ENCODE measurements around the gene FSTL4.

Gene FSTL4

GRCh38 chr5:133610489-133611356 lies 1.6 kb downstream of the FSTL4 start:
- DNase-seq = no peak

- DNase-seq = no peak
These were observed 4.9 kb downstream of the FSTL4 start for GRCh38 chr5:133607451-133607850.

GRCh38 chr5:133606835-133607234 lies 5.5 kb downstream of the FSTL4 start:
- no peak for DNase-seq

GRCh38 chr5:133605323-133605722 lies 7.0 kb downstream of the FSTL4 start:
- DNase-seq = no peak

- no peak for DNase-seq
These were observed 8.6 kb downstream of the FSTL4 start for GRCh38 chr5:133603711-133604110.

- no peak for DNase-seq
These were observed 9.4 kb downstream of the FSTL4 start for GRCh38 chr5:133602835-133603380.

- no peak for DNase-seq
These were observed 12.7 kb downstream of the FSTL4 start for GRCh38 chr5:133599600-133599999.

- no peak for DNase-seq
These were observed 13.3 kb downstream of the FSTL4 start for GRCh38 chr5:133599044-133599443.

DNA sequence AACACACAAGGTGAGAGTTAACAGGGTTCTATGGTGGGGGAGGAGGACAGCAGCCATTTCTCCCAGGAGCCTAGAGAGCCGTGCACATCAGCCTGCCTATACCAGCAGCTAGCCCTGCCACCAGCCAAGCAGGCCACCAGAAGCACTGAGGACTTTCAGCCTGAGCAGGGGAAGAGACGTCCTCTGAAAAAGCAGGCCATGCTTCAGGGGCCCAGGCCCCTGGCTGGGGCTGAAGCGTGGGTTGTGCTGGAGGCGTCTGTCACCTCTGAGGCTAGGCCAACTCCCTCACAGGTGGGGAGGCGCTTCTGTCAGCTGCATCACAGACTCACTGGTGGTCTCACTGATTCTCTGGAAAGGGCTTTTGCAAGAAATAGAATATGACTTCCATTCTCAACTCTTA lies 16.3 kb downstream of the FSTL4 start:
- no peak for DNase-seq

DNA sequence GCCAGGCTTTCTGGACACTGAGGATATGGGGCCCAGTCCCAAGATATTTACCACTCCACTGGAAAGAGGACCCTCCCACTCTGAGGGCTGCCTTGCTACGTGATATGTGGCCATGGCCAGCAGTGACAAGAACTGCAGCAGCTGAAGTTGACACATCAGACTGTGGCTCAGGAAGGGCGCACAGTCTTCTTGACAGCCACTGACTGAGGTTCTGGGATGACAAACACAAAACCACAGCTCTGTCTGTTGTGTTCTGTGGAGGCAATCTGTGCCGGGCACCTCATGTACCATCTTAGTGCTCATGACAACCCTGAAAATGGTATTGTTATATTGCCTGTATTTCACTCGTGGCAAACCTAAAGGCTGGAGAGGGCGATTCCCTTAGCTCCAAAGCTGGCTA lies 16.9 kb downstream of the FSTL4 start:
- no peak for DNase-seq

- no peak for DNase-seq
These were observed 23.1 kb downstream of the FSTL4 start for GRCh38 chr5:133589286-133589685.

- DNase-seq = no peak
These were observed 29.4 kb downstream of the FSTL4 start for GRCh38 chr5:133582971-133583370.

DNA sequence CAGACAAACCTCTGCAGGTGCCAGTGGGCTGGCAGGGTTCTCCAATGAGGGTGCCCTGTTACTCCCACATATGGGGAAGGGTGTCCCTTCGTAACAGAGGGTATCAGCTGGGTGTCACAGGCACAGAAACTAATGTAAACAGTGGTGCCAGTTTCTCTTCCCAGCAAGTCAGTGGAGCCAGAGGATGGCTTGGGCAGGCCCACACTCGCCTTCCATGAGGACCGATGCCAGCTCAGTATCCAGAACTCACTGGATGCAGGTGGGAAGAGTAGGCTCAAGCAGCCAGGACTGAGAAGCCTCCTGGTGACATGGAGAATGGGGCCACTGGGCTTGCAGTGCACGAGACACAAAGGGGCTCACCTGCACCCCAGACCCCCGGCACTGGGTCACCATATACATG lies 30.4 kb downstream of the FSTL4 start:
- DNase-seq = no peak

DNA sequence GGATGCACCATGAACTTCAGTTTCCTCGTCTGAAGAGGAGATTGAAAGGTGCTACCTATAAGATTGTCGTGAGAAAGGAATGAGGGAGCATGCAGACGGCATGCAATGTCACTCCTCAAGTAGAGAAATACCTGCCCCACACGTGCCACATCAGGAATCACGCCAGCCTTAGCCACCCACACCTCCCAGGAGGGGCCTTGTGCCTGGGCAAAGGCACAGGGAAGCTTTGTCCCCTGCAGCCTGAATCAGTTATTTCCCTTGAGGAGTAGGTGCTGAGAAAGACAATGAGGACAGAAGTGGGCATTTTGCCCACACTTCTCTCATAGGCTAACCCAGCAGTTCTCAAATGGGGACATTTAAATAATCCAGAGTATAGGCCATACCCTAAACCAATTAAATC lies 31.0 kb downstream of the FSTL4 start:
- no peak for DNase-seq

DNA sequence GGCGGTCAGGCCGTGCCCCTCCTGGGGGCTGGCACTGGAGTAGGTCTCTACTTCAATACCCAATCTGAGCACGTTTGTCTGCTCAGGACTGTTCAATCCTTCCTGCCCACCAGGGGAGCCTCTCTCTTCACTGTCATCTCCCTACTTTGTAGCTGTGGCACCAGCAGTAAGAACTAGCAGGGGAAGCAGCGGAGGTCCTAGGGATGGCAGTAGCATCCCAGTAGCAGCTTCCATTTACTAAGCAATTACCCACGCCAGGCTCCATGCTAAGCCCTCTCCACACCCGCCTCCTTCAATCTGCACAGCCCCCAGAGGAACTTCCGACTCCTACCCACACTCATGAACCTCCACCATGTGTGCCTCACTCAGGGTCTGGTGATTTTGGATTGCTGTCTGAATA lies 31.7 kb downstream of the FSTL4 start:
- DNase-seq = no peak

DNA sequence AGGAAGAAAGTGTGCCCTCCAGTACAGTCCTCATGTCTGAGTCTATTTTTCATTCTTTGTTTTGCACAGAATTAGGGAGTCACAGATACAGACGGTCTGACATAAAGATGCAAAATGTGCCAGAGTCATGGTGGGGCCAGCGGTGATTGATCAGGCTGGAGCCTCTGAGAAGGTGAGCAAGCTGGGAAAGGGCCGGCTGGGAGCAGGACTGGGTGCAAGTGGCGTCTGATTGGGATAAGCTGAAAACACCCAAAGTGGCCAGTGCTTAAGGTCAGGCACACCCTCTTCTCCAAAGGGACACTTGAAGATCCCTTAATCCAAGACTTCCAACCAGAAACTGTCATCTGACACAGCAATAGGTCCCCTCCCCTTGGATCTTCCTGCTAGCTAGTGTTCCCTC lies 32.6 kb downstream of the FSTL4 start:
- DNase-seq = no peak

- DNase-seq = no peak
These were observed 43.0 kb downstream of the FSTL4 start for GRCh38 chr5:133569347-133569746.

GRCh38 chr5:133565993-133566392 lies 46.3 kb downstream of the FSTL4 start:
- no peak for DNase-seq

DNA sequence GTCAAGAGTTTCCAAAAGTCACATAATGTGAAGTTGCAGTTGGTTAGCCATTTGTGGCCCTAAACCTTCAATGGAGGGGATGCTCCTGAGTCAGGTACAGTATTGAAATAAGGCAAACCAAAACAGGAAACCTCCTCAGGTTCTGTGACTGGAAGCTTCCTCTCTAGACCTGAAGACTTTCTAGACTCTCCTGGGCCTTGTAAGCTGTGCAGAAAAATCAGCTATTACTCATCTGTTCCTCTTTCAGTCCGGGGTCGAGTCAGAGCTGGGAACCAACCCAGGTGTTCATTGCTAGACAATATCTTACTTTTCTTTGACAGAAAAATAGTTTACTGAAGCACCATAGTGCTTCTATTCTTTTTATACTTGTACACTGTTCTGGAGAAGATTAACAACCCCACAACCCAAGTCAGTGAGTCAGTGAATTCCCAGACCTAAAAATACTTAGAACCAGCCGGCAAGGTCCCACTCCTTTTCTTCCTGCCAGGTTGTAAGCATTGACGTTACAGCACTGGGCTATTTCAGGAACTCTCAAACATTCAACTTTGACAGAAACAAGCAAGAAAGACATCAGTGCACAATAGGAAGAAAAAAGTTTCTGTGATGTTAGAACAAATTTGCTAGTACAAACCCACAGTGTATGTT lies 47.3 kb downstream of the FSTL4 start:
- DNase-seq = no peak

- no peak for DNase-seq
These were observed 49.8 kb downstream of the FSTL4 start for GRCh38 chr5:133562554-133562953.

DNA sequence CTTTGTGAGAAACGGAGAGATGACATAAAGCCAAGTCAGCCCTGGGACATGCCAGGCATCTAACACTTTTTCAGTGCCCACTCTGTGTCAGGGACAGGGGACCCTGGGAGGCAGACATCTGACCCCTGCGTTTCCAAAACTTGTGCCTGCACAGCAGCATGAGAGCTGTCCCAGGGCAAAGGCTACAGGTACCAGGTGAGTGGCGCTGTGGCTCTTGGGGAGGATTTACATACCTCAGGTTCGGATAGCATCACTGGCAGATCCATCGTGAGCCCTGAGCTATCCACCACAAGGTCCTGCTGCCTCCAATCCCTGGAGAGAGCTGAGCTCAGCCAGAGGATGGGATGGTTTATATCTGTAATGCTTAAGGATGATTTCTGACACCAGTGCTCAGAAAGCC lies 52.4 kb downstream of the FSTL4 start:
- DNase-seq = no peak

GRCh38 chr5:133556551-133556950 lies 55.8 kb downstream of the FSTL4 start:
- DNase-seq = no peak

- DNase-seq = no peak
These were observed 58.1 kb downstream of the FSTL4 start for GRCh38 chr5:133554279-133554678.

- DNase-seq = no peak
These were observed 59.3 kb downstream of the FSTL4 start for GRCh38 chr5:133552925-133553525.

Data from NCI-H1436 treated with DMSO at 0.1 percent for 48 hours (cell line).